SK-N-DZ (cell line): Measurements from ENCODE around the gene YBX2.

ENCODE experiments used
- DNase-seq: peaks from one replicate; pipeline ENCODE4 v3.0.0-alpha.2; 2015; ENCODE audit warnings: low spot score

YBX2 gene

DNA sequence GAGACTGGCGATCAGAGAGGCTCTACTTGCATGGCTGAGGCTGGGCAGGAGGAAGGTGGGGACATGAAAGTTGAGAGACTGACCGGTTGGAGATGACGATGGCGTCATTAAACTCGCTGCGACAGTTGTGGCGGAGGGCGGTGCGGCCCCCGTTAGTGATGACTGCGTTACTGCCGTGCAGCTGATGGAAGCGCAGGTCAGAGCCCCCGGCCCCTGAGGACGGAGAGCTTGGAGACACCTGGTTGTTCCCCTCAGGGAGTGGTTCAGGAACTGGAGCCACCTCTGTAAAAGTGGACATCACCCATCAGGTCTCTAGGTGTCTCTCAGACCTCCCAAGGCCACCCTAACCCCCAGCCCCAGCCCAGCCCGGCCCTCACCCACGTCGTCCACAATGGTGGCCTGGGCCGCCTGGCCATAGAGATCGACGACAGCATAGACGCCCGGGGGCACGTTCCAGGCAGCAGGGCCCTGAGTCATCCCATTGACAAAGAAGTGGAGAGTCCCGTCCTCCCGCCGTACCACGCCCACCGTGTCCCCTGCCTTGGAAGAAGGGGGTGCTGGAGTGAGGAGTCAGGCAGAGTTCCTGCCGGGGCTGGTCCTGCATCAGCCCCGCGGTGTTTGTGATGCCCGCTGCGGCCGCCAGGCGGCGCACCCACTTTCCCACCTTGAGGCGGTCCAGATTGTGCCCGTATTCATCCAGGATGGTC is 29.4 kb upstream of the YBX2 start:
- no peak for DNase-seq

DNA sequence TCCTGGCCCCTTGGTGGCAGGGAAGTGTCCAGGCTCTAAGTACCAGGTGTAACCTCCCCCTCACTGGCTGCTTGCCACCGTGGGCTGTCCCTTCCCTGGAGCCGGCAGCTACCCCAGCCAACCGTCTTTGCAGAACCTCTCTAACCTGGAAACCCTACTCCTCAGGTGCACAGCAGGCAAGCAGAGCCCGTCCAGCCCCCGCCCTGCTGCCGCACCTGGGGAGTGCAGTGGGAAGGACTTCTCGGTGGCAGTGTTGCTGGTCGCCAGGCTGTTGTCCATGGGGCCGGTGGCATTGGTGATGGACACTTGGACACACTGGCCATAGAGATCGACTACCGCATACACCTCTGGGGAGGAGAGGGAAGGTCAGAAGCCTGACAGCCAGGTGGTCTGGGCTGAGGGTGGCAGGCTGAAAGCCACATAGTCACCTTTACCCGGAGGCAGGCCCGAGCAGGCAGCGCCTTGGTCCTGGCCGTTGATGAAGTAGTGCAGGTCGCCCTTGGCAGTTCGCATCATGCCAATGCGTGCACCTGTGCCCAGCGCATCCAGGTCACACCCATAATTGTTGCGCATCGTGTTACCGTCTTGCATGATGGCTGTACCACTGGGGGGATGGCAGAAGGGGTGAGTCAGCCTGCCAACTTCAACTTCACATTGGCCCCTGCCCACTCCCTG is 28.2 kb upstream of the YBX2 start:
- no peak for DNase-seq

DNA sequence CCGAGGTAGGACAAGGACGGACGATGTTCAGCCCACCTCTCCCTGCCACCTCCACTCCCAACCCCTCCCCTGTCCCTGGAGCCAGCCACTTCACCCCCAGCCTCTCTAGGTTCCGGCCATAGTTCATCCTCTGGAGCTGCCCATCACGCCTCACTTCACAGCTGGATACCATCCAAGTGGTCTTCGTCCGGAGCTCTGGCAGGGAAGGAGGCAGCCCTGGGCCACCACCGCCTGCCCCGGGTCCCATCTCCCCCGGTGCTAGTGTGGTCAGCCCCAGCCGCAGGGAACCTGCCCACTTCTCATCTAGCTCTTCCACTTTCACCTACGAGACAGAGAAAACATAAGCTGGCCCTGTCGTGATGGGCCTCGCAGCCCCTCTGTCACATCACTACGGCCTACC is 27.0 kb upstream of the YBX2 start:
- no peak for DNase-seq

DNA sequence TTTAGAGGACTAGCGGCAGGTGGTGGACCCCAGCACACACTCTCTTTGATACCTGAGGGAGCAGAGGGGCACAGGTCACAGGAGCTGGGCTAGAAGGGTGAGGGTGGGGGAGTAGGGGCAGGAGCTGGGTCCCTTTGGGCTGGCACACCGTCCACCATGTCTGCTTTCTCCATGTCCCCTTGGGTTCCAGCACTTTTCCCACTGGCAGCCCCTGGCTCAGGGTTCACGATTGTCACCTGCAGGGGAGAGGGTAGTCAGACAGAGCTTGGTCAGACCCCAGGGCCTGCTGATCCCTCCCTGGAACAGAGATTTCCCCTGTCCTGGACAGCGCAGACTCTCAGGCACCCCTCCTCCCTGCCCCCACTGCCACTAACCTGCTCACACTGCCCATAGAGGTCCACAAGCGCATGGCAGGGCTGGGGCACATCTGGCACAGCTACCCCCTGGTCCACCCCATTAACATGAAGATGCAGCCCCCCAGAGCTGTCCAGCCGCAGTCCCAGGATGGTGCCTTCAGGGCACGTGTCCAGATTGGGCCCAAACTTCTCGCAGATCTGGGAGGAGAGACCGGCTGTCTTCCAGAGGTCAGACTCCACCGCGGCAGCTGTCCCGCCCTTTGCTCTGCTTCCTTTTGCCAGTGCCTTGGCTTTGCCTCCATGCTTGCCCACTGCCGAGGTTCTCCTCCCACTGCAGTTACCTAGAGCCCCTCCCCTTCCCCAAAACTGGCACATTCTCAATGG is 23.9 kb upstream of the YBX2 start:
- DNase-seq = no peak

DNA sequence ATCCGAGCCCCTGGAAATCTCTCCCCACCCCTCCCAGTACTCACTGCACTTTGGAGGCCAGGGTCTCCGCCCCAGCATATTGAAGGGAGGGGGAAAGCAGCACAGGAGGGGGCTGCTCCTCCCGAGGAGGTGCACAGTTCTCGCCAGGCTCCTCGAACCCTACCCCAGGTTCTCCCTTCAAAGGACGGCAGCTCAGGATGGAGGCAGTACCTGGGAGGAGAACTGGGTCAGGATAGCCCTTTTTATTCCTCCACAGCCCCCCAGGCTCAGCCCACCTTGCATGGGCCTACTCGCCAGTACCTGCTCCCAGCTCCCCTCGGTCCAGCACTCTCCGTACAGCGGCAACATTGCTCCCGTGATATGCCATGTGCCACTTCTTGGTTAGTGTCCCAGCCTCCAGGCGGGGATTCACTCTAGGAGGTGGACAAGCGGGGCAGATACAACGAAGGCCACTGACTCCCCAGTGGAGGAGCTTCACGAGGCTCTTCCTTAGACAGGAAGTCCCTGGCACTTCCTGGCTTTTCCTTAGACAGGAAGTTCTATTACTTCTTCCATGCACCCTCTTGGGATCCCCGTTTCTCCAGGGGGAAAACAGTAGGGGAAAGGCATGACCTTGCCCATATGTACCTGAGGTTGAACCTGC is 22.8 kb upstream of the YBX2 start:
- no peak for DNase-seq

DNA sequence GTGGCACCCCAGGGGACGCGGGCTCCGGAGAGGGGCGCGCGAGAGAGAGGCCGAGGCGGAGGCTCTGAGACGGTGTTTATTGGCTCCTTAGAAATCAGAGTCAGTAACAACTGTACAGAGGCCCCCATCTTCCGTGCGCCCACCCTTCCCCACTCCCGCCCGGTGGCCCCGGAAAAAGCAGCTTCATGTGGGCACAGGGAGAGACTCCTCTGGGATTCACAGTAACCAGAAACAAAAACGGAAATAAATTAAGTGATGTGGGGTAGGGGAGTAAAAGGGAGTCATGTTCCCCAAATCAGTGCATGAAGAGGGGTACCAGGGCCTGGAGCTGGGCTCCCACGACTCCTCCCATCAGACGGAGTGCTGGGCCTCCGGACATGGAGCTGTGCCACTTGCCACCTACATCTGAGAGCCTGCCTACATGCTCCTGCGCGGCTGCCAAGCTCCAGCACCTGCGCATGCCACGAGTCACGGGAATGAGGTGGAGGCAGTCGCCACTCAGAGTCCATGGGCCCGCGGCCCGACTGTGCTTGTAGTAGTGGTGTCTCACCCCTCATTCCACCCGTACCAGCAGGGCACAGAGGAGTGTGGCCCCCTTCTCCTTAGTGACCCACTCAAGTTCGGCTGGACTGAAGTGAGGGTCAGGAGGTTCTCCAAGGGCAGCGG is 21.3 kb upstream of the YBX2 start:
- DNase-seq = no peak

DNA sequence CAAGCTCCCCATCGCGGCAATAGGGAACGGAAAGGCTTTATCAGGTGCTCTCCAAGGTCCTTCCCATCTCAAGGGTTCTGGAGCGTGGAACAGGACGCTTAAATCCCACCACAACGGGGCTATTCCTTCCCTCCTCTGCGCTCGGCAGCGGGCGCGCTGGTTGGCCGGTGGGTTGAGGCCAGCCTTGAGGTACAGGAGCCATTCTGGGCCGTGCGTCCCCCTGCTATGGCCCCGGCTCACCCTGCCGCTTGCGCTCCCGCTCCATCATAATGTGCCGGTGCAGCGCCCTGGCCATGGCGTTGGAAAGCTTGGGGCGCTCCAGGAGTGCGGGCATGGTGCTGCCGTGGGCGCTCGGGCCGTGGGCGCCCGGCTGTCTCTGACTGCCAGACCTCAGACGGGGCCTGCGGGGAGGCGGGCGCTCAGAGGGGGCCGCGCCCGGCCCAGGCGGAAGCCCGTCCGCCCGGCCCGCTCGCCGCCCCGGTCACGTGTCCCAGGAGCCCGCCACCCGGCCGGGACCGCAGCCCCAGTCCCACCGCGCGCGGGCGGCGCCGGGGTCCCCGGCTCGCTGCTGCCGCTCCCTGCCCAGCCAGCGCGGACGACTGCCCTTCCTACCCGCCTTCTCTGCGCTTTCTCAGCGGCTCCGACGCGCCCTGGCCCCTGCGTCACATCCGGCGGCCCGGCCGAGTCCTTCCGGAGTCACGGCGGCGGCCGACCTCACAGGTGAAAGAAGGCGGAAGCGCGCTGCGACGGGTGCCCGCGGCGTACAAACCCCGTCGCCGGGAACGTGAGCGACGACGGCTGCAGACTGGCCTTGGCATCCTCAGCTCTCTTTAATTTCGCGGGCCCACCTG is 20.5 kb upstream of the YBX2 start, which contains the start of gene GPS2:
TSS of gene GPS2 (minus strand) at position 642 of the 851 bp plus-strand sequence. CDS start at position 334, 308 bp downstream.
- DNase-seq = peak; percentile 87

DNA sequence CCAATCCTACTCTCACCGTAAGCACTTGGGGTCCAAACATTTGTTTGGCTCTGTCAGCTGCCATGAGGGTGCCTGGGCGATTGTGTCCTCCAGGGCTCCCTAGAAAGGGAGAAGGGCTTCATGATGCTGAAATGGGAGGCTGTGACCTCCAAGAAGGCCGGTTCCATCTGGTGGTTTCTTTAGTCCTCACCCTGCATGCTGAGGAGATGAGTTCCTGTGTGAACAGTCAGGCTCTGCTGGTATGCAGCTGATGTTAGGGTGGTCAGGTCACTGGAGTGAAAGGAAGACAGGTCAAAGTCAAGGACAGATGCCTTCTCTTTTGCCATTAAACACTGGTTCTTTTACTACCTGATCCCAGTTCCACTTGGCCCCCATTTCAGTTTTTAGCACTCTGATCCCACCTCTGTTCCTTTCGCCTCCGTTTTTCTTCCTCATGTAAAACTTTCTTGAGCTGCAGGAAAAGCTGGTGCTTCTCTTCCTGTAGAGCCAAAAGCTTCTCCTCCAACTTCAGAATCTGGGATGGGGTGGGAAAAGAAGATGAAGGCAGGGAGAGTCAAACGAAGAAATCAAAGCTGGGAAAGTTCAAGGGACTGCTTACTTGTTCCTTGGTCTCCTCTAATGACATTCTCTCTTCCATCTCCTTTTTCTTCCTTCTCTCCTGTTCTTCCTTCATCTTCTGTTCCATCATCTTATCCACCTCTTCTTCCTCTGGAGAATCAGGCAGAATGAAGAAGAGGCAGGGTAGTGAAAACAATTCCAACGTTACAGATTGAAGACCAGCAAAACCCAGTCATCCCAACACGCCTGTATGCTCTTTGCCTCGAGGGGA is 19.7 kb upstream of the YBX2 start:
- no peak for DNase-seq

DNA sequence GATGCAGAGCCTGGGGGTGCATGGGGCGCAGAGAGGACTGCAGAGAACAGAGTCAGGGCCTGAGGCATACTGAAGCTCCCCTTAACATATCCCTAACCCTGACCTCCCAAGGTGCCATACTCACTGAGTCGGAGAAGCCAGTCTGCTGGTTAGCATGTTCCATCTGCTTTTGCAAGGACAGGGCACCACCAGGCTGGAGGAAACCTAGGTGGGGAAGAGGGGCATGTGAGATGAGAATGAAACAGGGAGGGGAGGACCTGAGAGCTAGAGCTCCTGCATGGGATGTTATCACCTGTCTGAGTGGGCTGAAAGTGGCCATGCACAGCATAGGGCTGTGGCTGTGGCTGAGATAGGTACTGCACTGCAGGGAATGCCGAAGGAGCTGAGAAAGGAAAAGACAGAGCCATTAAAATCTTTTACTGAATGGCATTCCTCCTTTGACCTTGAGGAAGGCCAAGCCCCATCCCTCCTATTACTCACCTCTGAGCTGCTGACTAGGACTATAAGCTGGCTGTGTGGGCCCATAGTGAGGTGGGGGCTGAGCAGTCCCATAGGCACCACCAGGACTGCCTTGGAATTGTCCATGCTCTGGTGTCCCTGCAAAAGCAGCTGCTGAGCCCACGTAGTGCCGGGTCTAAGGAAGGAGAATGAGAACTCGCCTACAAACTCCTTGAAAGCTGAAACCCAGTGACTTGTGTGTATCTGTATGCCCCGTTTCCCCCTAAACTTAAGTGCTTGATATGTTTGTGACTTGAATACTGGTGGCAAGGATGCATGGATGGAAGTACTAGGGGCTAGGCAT is 18.9 kb upstream of the YBX2 start:
- no peak for DNase-seq

DNA sequence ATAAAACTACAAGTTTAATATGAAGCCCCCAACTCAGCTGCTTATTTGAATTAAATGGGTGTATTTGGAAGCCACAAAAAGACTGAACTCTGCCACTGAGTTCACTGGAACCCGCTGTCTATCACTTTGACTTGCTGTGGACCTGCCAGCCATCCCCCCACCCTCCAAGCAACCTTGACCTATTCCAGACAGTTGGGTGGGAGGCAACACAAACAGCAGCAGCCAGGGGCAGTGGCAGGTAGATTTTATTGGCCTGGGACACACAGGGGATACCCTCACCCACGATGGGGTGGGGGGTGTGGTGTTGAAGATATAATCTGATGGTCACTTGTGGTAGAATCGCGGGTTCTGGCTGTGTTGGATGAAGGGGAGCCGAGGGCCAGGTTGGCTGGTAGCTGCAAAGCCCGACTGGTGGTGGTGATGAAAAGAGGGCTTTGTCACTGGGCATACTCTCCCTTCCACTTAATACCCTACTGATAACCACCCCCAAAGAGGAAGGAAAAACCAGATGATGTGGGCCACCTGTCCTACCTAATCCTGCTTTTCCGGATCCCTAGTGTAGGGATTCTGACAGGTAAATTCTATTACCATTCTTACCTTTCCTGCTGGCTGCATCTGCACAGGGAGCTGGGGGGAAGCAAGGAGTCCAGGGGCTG is 18.1 kb upstream of the YBX2 start:
- DNase-seq = no peak

DNA sequence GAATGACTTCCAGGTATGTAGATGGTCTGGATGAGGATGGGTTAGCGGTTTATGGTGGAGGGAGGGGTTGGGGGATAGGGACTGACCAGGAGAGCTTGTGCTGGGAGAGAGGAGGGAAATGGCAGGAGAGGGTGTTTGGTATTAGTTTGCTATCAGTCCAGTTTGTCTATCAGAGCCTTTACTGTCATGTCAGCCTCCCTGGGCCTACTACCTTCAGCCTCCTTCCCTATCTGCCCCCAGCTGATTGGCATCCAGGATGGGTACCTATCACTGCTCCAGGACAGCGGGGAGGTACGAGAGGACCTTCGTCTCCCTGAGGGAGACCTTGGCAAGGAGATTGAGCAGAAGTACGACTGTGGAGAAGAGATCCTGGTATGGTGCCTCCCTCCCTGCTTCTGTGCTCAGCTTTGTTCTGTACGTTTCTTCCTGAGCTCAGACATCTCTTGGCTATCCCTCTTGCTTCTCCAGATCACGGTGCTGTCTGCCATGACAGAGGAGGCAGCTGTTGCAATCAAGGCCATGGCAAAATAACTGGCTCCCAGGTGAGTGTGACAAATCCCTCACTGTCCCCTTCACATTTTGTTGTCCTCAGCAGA is 16.8 kb upstream of the YBX2 start:
- DNase-seq = no peak

DNA sequence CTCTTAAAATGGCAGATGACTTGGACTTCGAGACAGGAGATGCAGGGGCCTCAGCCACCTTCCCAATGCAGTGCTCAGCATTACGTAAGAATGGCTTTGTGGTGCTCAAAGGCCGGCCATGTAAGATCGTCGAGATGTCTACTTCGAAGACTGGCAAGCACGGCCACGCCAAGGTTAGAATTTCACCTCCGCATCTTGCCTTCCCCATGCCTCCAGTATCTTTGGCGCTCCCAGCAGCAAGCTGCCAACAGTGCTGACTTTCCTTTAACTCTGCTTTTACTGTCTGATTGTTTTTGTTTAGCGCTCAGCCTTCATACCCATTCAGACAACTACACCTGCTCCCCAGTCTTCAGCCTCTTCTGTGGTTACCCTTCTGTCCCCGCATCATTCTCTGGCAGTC is 15.2 kb upstream of the YBX2 start:
- no peak for DNase-seq

DNA sequence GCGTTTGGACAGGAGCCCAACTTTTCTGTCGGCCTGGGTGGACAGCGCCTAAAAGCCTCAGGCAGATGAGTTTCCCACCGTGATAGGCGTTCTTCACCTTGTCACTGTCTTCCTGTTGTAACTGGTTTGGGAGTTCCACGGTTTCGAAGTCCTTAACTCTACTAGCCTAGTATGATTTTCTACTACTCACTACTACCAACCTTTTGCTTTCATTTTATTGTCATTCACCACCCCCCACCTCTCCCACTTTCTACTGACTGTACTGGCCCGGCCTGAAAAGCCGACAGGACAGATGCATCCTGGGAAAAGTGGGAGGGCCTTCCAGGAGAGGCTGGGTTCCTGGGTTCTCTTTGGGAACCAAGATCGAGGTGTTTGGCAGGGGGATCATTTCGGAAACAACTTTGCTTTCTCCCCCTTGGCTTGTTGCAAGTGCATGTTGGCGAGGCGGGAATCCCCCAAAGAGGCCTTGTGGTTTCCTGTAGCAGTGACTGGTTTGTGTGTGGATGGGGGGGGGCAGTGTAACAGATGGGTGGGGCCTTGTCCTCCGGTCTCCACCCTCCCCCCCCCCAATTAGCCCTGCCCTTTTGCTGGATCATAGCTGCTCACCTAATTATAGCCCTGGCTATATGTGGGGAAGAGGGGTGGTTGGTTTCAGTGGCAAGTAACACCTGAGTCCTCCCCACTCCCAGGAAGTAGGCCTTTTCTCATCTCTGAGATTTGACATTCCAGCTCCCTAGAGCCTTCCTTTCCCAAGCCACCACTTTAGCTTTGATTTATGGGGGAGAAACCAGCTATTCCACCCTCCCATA is 14.4 kb upstream of the YBX2 start:
- peak; percentile 77 for DNase-seq

DNA sequence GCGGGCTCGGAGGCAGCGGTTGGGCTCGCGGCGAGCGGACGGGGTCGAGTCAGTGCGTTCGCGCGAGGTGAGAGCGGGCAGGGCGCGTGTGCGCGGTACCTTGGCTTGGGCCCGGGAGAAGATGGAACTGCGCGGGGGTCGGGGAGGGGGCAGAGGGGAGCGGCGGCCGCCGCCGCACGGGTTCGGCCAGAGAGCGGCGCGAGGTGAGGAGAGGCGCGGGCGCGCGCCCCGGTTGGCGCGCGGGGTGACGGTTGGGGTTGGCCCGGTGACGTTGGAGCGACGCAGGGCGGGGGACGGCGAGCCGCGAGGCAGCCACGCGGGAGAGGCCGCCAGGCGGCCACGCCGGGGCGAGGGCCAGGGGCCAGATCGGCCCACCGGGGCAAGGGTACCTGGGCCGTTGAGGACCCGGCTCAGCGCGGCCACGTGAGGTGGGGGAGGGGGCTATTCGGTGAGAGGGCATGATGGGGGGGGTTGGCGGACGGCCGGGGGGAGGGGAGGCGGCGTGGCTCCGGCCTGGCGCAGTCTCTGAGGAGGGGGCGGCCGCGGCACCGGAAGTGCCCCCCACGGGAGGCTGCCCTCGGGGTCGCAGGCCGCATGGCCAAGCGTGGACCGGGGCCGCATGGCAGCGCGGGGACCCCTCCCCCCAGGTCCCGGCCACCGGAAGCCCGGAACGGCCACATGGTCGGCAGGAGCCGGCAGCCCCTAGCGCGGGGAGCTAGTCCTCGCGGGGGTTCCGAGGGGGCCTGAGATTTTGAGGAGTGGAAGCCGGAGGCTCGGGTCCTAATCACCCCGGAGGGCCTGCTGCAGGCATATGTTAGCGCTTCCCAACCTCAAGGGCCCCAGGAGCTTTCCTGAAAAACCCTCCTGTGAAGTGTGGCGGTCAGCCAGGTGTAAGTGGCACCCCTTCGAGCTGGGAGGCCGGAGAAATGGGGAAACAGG is 13.5 kb upstream of the YBX2 start:
- DNase-seq = no peak

DNA sequence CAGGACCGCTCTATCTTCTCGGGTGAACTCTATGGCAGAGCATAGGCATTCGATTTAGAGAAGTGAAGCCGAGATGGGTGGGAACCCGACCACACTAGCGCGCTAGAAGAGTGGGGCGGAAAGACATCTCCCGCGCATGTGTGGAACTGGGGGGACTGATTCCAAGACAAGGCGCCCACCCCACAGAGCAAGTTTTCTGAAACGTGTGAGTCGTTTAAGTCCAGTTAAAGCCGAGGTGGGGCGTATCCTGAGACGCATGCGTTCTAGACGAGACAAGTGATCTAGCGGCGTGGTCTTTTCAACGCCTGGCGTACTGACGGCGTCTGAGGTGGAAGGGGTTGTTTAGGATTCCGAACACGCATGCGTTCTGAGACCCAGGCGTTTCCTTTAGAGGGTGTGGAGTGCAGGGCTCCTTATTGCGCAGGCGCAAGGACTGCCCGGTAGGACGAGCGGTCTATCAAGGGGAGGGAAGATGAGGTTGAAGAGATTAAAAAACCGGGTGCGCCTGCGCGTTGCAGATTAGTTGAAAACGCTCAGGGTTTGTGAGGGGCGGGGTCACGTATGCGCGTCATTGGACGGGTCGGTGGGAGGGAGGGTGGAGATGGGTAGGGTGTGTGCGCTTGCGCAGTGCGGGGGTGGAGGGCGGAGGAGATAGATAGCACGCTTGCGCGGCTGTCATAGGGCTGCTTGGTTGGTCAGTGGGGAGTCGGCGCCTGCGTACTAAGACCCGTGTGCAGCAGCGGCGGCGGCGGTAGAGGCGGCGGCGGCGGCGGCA is 12.7 kb upstream of the YBX2 start, which contains the start of gene EIF5A:
TSS of gene EIF5A (plus strand) at position 718 of the 775 bp plus-strand sequence. CDS start 2,008 bp downstream, outside the sequence.
- DNase-seq = peak; percentile 100
